Activated CD8-positive, alpha-beta T cell treated with anti-CD3 and anti-CD28 coated beads for 36 hours (primary cell): ENCODE results near the gene RAI1. TPM values are rescaled to one million over a fixed set of nuclear protein-coding genes. Genes with fewer than 3 reads are reported as not detected.

ENCODE experiments used
- ATAC-seq: fragments of 200-7000 bp; cut with Tn5 transposase; one replicate; pipeline ENCODE4 v1.10.0; 2021; ENCODE audit warnings: mild to moderate bottlenecking, moderate library complexity
- CTCF ChIA-PET: fragments of 350-600 bp; sonication (Branson Sonifier 250); formaldehyde crosslinking; loops from one replicate; lab custom pipeline; 2021; ENCODE audit warnings: antibody characterized with exemption; lab: Charles Lee
- POLR2A ChIA-PET: fragments of 350-600 bp; sonication (Branson Sonifier 250); formaldehyde crosslinking; loops from one replicate; lab custom pipeline; 2021; ENCODE audit warnings: antibody characterized with exemption; lab: Charles Lee
- DNase-seq: peaks from one replicate; pipeline ENCODE4 v3.0.0-alpha.2; 2020
- H3K27ac Mint-ChIP-seq: one replicate; pipeline ENCODE4 v1.8.0; 2021; ENCODE audit warnings: mild to moderate bottlenecking, mixed read lengths
- H3K27me3 Mint-ChIP-seq: one replicate; pipeline ENCODE4 v1.8.0; 2021; ENCODE audit warnings: mixed read lengths
- H3K36me3 Mint-ChIP-seq: one replicate; pipeline ENCODE4 v1.8.0; 2021; ENCODE audit warnings: low read depth, mixed read lengths
- H3K4me1 Mint-ChIP-seq: one replicate; pipeline ENCODE4 v1.8.0; 2021; ENCODE audit warnings: low read depth, mixed read lengths
- H3K4me3 Mint-ChIP-seq: one replicate; pipeline ENCODE4 v1.8.0; 2021; ENCODE audit warnings: mild to moderate bottlenecking, moderate library complexity, mixed read lengths
- H3K9me3 Mint-ChIP-seq: one replicate; pipeline ENCODE4 v1.8.0; 2021; ENCODE audit warnings: mixed read lengths
- intact Hi-C: fragments of 100-400 bp; cut with micrococcal nuclease; formaldehyde crosslinking; loops from one replicate; pipeline ENCODE4 v1.10.0; 2022
- total RNA-seq, 2 experiments: library from RNA; stranded (reverse); gene quantifications; one replicate each; pipeline ENCODE4 v1.2.3, GENCODE V29; 2021
- TF ChIP-seq, protein P1 (sequence below): fragments of 200-600 bp; IDR thresholded peaks from one replicate; pipeline ENCODE4 v1.8.0; 2022; ENCODE audit warnings: antibody characterized with exemption, mild to moderate bottlenecking

Gene RAI1
- total RNA-seq, 2 experiments from 2014 or later = 18.1 to 20.3 TPM

DNA sequence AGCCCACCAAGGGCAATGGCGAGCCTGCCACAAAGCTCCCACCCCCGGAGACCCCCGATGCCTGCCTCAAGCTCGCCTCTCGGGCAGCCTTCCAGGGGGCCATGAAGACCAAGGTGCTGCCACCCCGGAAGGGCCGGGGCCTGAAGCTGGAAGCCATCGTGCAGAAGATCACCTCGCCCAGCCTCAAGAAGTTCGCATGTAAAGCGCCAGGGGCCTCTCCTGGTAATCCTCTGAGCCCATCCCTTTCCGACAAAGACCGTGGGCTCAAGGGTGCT lies 115.5 kb downstream of the RAI1 start:
- Mint-ChIP-seq H3K4me3 (no peak overlapping the region), H3K9me3 (no peaks in the 10 kb centered on the region), H3K27me3 (no peaks in the 10 kb centered on the region), H3K4me1 (peaks cover 22% of the 10 kb centered on the region), H3K27ac (no peak overlapping the region), H3K36me3 (peaks cover 9% of the 10 kb centered on the region)
- ATAC-seq (no peak), DNase-seq (no peak)
- intact Hi-C loops = no loop called here
- POLR2A ChIA-PET = interaction anchor here (1.1 to 1.6 kb wide), 2 partner anchors 10 to 15 kb away, joined by 3 to 6 read pairs; no protein-coding TSS in a partner anchor
- CTCF ChIA-PET = interaction anchor here (0.9 kb wide), 1 partner anchor 14 kb away, joined by 3 read pairs; no protein-coding TSS in a partner anchor
- TF ChIP-seq, protein P1, sequence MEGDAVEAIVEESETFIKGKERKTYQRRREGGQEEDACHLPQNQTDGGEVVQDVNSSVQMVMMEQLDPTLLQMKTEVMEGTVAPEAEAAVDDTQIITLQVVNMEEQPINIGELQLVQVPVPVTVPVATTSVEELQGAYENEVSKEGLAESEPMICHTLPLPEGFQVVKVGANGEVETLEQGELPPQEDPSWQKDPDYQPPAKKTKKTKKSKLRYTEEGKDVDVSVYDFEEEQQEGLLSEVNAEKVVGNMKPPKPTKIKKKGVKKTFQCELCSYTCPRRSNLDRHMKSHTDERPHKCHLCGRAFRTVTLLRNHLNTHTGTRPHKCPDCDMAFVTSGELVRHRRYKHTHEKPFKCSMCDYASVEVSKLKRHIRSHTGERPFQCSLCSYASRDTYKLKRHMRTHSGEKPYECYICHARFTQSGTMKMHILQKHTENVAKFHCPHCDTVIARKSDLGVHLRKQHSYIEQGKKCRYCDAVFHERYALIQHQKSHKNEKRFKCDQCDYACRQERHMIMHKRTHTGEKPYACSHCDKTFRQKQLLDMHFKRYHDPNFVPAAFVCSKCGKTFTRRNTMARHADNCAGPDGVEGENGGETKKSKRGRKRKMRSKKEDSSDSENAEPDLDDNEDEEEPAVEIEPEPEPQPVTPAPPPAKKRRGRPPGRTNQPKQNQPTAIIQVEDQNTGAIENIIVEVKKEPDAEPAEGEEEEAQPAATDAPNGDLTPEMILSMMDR = no peak

DNA sequence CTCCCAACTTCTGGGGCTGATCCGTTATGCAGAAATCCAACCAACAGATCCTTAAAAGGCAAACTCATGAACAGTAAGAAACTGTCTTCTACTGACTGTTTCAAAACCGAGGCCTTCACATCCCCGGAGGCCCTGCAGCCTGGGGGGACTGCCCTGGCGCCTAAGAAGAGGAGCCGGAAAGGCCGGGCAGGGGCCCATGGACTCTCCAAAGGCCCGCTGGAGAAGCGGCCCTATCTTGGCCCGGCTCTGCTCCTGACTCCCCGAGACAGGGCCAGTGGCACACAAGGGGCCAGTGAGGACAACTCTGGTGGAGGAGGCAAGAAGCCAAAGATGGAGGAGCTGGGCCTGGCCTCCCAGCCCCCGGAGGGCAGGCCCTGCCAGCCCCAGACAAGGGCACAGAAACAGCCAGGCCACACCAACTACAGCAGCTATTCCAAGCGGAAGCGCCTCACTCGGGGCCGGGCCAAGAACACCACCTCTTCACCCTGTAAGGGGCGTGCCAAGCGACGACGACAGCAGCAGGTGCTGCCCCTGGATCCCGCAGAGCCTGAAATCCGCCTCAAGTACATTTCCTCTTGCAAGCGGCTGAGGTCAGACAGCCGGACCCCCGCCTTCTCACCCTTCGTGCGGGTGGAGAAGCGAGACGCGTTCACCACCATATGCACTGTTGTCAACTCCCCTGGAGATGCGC lies 116.0 kb downstream of the RAI1 start:
- Mint-ChIP-seq H3K4me3 (no peak overlapping the region), H3K27me3 (no peaks in the 10 kb centered on the region), H3K9me3 (no peaks in the 10 kb centered on the region), H3K4me1 (peaks cover 16% of the 10 kb centered on the region), H3K36me3 (peaks cover 9% of the 10 kb centered on the region), H3K27ac (no peak overlapping the region)
- intact Hi-C loops = no loop called here
- TF ChIP-seq, protein P1 = no peak
- ATAC-seq (no peak), DNase-seq (no peak)
- POLR2A ChIA-PET = interaction anchor here (1.6 kb wide), 1 partner anchor 10 kb away, joined by 6 read pairs; no protein-coding TSS in a partner anchor
- CTCF ChIA-PET = interaction anchor here (0.9 kb wide), 2 partner anchors 15 to 88 kb away, joined by 3 read pairs; no protein-coding TSS in a partner anchor

DNA sequence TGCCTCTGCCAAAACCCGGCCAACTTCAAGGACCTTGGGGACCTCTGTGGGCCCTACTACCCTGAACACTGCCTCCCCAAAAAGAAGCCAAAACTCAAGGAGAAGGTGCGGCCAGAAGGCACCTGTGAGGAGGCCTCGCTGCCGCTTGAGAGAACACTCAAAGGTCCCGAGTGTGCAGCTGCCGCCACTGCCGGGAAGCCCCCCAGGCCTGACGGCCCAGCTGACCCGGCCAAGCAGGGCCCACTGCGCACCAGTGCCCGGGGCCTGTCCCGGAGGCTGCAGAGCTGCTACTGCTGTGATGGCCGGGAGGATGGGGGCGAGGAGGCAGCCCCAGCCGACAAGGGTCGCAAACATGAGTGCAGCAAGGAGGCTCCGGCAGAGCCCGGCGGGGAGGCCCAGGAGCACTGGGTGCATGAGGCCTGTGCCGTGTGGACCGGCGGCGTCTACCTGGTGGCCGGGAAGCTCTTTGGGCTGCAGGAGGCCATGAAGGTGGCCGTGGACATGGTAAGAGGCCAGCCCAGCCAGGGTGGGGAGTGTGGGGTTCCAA lies 116.8 kb downstream of the RAI1 start:
- TF ChIP-seq, protein P1 = no peak
- POLR2A ChIA-PET = no interaction called here
- intact Hi-C loops = no loop called here
- CTCF ChIA-PET = interaction anchor here (0.9 kb wide), 1 partner anchor 87 kb away, joined by 3 read pairs; no protein-coding TSS in a partner anchor
- no peak for DNase-seq
- peaks cover 9% of the 10 kb centered on the region for H3K4me1 Mint-ChIP-seq
- no peak overlapping the region for H3K27ac Mint-ChIP-seq
- ATAC-seq = no peak
- no peak overlapping the region for H3K4me3 Mint-ChIP-seq
- H3K9me3 Mint-ChIP-seq = no peaks in the 10 kb centered on the region
- no peaks in the 10 kb centered on the region for H3K27me3 Mint-ChIP-seq
- peaks cover 9% of the 10 kb centered on the region for H3K36me3 Mint-ChIP-seq

DNA sequence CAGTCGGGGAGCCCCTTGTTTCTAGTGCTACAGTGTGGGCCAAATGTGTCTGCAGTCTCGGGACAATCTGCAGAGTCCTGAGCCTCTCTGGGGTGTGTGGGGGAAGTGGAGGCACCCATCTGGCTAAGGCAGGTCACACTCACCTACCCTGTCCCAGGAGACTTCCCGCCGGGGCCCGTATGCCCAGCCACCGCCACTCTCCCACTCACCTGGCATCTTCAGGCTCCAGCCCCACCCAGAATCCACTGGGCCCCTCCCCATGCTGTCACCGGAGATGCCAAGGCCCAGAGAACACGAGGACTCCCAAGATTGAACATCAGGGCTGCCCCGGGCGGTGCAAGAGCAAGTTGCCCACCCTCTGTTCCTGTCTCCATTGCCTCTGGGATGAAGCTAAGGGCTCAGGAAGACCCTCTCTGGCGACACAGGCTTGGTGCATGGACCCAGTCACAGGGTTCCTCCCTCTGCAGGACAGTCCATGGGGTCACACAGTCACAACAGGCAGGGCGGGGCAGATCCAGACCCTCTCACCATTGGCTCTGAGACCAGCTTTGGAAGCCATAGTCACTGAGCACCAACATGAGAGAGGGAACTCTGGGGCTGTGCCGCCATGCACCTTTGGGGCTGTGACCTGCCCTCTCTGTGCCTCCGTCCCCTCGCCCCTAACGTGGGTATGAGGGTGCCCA lies 117.5 kb downstream of the RAI1 start:
- H3K27me3 Mint-ChIP-seq = no peaks in the 10 kb centered on the region
- ChIA-PET POLR2A (no interaction called here), CTCF (interaction anchor here (0.9 kb wide), 1 partner anchor 86 kb away, joined by 3 read pairs; no protein-coding TSS in a partner anchor)
- intact Hi-C loops = no loop called here
- peaks cover 4% of the 10 kb centered on the region for H3K36me3 Mint-ChIP-seq
- ATAC-seq (no peak), DNase-seq (no peak)
- H3K27ac Mint-ChIP-seq = no peak overlapping the region
- no peak overlapping the region for H3K4me3 Mint-ChIP-seq
- no peaks in the 10 kb centered on the region for H3K9me3 Mint-ChIP-seq
- TF ChIP-seq, protein P1 = no peak
- H3K4me1 Mint-ChIP-seq = peaks cover 4% of the 10 kb centered on the region
